Measurements from ENCODE around the gene SRP68.

The SRP68 gene

DNA sequence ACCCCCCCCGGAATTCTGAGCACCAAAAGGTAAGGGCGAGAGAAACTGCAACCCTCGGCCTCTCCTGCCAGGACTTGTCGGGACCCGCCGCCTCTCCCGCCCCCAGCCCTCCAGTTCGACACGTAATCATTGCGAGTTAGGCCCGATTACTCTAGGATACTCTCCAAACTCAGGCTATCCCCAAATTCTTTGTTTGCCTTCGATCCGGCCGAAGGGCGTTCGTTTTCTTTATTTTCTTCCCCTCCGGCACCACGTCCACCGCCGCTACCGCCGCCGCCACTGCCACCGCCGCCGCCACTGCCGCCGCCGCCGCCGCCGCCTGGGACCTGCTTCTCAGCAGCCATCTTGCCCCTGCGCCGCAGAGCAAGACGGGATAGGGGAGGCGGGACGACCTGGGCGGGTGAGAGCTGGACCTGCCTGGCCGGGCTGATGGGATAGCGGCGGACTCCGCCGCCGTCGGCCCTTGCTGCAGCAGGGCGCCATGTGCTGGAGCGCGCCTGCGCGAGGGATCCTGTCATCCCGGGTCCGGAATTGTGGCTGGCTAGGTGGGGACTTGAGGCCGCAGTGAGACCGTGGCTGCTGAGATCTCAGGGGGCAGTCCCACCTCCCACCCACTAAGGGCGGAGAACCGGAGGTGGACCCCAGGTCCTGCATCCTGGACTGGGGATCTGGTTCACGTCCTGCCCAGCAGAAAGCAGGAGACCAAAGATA, at the start of gene SRP68:
Gene SRP68 (minus strand): TSS at position 370 of the 711 bp plus-strand sequence. CDS start 26 bp downstream, at position 344.
- DNase-seq (ENCODE audit: low spot score), result peak; percentile 89

DNA sequence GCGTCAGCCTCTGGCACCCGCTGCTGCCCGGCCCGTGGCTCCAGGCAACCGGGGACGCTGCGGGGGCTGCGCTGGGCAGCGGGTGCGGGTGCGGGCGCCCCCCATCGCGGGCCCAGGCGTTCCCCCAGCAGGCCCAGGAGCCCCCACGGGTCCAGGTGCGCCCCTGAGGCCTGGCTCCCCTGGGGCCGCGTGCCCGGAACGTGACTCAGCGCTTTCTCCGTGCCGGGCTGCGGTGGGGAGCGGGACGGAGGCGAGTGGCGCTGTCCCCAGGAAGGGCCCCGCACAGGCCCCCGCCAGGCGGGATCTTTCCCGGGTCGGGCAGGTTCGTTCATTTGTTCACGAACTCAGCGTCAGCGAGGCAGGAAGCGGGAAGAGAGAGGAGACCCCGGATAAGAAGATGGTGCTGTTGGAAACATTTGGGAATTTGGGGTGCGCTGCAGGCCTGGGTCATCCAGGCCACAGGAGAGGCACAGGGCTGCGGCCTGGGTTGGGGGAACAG, 49.7 kb upstream of the SRP68 start:
- no peak for DNase-seq (ENCODE audit: low spot score)

DNA sequence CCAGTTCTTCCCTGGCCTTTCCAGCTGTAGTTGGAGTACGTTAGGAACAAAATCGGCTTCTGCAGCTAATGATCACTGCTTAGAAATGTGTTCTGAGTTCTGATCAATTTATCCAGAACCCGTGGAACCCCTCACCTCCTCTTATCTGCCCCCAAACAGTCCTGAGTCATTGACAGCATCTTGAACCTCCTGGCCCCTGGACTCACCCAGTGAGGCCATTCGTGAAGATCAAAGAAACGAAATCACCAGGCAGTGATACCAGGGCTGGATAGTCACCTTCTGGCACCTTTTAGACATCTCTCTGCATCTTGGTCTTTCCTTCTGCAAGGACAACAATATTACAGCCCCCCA, 48.3 kb upstream of the SRP68 start:
- no peak for DNase-seq (ENCODE audit: low spot score)

DNA sequence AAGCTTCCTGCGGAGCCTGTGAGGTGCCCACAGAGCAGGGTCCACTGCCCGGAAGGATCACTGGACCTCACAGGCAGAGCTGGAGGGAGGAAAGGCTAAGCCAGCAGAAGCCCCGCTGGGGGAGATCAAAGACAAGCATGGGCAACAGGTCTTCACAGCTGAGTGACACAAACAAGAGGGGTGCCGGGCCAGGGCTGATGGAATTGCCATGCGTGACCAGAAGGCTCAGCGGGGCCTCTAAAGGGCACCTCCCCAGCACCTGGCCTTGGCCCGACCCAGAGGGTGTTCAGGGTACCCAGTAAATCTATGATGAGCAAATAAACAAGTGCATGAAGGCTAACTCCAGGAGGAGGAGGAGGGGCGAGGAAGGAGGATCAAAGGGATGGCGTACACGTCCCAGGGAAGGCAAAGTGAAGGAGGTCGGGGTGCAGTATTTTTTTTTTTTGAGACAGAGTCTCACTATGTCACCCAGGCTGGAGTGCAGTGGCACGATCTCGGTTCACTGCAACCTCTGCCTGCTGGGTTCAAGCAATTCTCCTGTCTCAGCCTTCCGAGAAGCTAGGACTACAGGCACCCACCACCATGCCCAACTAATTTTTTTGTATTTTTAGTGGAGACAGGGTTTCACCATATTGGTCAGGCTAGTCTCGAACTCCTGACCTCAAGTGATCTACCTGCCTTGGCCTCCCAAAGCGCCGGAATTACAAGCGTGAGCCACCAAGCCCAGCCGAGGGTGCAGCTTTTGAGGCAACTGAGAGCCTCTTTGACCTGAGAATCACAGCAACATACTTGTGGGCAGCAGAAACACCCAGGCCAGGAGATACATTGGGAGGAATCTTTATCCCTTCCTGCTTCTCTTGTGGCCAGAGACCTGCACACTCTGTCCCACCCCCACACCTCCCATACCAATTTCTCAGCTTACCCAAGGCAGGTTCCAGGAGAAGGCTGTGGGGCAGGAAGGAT, 47.4 kb upstream of the SRP68 start:
- no peak for DNase-seq (ENCODE audit: low spot score)

DNA sequence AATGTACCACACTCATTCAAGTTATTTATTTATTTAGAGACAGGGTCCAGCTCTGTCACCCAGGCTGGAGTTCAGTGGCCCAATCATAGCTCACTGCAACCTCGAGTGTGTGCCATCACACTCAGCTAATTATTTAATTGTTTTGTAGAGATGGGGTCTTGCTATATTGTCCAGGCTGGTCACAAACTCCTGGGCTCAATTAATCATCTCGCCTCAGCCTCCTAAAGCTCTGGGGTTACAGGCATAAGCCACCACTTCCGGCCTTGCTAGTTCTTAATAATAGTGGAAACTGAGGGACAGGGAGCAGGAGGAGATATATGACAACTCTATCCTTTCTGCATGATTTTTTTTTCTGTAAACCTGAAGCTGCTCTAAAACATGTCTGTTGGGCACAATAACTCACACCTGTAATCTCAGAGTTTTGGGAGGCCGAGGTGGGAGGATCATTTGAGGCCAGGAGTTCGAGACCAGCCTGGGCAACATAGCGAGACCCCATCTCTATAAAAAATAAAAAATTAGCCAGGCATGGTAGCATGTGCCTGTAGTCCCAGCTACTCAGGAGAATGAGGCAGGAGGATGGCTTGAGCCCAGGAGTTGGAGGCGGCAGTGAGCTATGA, 42.9 kb upstream of the SRP68 start:
- no peak for DNase-seq (ENCODE audit: low spot score)

DNA sequence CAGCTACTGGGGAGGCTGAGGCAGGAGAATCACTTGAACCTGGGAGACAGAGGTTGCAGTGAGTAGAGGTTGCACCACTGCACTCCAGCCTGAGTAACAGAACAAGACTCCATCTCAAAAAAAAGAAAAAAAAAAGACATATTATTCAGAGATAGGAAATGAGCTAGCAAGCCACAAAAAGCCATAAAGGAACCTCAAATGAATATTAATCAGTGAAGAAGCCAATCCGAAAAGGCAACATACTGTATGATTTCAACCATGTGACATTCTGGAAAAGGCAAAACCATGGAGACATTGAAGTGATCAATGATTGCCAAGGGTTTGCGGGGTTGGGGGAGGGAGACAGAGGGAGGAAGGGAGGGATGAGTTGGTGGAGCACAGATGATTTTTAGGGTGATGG, 39.6 kb upstream of the SRP68 start:
- no peak for DNase-seq (ENCODE audit: low spot score)

DNA sequence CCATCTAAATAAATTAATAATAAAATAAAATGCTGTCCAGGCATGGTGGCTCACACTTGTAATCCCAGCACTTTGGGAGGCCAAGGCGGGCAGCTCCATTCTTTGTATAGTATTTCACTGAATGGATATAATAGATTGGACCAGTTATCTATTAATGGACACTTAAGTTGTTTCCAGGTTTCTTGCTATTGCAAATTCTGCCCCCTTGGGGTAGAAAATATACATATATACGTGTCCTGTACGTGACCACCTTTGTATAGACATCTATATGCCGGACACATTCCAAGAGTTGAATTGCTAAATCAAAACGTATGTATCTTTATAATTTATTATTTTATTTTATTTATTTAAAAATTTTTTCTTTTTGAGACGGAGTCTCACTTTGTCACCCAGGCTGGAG, 35.2 kb upstream of the SRP68 start:
- peak; percentile 30 for DNase-seq (ENCODE audit: low spot score)

DNA sequence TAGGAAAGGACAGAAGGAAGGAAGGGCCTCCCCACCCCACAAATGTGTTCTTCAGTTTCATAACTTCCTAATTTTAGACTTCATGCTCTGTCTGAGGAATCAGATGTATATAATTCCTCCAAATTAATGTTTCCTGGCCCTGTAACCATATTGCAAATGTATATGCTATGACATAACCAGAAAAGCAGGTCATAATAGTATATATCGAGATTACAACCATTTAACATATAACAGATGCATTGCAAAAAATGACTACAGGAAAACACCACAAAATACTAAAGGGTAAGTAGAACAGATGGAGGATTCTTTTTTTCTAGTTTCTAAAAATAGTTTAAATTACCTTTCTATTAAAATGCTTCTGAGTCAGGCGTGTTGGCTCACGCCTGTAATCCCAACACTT, 34.4 kb upstream of the SRP68 start:
- no peak for DNase-seq (ENCODE audit: low spot score)

DNA sequence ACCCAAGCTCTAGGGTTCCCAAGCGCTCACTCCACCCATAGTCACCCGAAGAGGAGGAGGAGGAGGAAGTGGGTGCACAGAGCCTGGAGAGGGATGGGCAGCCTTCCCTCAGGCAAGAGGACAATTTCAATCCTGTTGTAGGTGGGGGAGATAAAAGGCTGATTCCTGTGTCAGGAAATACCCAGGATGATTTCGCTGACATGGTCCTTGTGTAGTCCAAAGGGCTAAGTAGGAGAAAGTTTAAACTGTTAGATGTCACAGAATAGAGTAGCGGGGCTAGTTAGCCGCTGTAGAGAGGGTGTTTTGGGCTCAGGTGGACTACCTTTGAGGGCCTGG, 32.5 kb upstream of the SRP68 start:
- DNase-seq (ENCODE audit: low spot score), result no peak

DNA sequence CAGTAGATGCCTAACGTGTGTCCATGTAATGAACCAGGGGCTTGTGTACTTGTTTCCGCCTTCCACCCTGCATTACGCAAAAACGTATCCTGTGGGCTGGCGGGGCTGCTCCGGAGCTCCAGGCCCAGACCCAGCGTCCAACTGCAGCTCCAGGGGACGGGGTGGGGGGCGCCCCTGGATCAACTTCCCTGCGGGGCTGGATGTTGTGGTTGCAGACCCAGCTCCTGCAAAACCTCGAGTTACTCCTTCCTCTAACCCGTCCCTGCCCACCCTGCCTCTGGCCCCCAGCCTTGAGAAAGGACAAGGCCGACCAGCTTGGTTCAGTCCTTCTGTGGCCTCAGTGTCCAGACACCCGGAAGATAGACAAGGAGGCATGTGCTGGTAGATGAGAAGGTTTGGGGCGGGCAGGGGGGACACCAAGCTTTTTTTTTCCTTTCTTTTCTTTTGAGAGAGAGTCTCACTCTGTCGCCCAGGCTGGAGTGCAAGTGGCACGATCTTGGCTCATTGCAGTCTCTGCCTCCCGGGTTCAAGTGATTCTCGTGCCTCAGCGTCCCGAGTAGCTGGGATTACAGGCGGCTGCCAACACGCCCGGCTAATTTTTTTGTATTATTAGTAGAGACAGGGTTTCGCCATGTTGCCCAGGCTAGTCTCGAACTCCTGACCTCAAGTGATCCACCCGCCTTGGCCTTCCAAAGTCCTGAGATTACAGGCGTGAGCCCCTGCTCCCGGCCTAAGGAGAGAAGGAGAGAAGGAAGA, 32.0 kb upstream of the SRP68 start:
- no peak for DNase-seq (ENCODE audit: low spot score)

DNA sequence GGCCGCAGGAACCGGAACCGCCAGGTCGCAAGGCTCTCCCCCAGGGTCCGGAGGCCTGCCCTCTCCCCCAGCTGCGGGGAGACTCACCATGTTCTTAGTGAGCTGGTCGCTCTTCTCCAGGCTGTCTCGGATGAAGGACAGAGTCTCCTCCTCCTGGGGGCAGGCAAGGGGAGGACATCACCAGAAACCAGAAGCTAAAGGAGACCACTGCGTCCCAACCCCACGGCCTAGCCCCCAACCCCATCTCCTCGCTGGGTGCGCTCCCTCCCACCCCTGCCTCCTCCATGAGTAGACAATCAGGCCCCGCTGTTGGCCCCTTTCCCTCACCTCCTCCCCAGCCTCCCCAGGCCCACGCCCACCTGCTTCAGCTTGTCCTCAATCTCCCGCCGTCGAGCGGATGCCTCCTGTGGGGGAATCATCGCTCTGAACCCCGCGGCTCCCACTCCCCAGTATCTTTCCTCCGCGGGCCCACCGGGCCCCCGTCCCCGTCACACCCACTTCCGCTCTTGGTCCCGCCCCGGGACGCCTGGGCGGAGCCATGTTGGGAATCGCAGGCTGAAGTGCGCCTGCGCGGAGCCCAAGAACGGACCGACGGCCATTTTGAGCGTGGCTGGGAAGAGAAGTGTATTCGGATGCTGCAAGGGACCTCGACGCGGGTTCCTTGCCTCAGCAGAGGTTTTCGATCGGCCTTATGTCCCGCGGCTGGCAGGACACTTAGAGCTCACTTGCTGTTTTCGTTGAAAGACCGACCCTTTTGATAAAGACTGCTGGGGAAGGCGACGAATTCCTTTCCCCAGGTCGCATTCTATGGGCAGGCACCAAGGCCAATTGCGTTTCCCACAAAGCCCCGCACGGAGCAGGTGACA, 31.2 kb upstream of the SRP68 start, which contains the start of gene EXOC7:
Gene EXOC7 (minus strand): TSS at position 514 of the 866 bp plus-strand sequence. CDS start 95 bp downstream, at position 419.
- DNase-seq (ENCODE audit: low spot score), result peak; percentile 94

DNA sequence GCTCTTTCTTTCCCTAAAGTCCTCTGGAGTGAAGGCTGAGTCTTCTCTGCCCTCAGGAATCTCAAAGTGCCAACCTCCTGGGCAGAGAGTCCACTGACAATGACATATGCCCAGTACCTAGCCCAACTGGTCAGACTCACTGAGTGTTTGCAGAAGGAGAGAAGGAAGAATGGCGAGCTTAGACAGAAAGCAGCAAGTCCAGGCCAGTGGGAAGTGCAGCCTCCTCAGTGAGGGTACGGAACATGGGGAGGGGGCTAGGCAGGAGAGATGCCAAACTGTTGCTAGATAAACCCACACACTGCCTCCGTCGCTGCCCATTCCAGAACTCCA, 30.6 kb upstream of the SRP68 start:
- DNase-seq (ENCODE audit: low spot score), result no peak

DNA sequence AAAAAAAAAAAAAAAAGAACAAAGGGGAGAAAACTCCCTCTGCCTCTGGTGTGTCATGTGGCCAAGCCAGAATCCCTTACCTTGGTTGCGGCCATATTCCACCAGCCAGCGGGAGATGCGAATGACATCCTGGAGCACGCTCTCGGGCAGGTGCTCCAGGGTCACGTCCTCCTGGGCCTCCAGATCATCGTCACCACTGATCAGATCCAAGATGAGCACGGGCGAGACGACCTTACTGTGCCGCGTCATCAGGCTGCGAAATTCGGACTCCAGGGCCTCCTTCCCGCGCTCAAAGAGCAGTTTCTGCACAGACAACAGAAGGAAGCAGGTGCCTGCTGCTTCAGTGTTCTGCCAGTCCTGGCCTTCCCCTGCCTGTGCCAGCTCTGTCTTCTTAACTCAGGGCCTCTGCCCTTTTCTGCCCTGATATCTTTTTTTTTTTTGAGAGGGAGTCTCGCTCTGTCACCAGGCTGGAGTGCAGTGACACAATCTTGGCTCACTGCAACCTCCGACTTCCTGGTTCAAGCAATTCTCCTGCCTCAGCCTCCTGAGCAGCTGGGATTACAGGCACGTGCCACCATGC, 25.5 kb upstream of the SRP68 start:
- no peak for DNase-seq (ENCODE audit: low spot score)

DNA sequence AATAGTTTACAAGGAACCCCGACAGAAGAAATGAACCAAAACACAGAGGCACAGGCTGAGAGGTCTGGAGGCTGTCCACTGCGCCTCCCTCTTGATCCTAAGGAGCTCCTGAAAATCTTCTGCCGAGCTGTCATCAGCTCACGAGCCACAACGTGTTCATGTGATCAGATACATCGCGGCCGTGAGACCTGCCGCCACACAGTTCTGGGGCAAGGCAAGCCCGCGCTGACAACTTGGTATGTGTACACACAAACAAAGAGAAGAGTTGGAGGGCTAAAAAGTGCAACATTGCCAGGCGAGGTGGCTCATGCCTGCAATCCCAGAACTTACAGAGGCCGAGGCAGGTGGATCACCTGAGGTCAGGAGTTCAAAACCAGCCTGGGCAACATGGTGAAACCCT, 23.6 kb upstream of the SRP68 start:
- DNase-seq (ENCODE audit: low spot score), result no peak

DNA sequence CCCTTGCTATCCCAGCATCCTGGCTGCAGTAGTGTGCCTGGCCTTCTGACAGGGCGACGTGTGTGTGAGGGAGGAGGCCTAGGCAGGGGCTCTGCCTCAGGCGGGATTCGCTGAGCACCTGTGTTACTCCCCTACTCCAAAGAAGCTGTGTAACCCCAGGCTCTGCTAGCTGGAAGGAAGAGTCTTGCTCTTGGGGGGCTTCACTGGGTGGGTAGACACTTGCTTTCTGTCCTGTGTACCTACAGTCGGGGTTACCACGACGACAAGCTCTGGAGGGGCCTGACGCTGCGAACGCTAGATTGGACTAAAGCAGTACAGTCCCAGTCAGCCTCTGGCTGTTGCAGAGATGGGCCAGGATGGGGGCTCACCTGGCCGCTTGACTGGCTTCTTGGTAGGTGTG, 21.7 kb upstream of the SRP68 start:
- DNase-seq (ENCODE audit: low spot score), result no peak

DNA sequence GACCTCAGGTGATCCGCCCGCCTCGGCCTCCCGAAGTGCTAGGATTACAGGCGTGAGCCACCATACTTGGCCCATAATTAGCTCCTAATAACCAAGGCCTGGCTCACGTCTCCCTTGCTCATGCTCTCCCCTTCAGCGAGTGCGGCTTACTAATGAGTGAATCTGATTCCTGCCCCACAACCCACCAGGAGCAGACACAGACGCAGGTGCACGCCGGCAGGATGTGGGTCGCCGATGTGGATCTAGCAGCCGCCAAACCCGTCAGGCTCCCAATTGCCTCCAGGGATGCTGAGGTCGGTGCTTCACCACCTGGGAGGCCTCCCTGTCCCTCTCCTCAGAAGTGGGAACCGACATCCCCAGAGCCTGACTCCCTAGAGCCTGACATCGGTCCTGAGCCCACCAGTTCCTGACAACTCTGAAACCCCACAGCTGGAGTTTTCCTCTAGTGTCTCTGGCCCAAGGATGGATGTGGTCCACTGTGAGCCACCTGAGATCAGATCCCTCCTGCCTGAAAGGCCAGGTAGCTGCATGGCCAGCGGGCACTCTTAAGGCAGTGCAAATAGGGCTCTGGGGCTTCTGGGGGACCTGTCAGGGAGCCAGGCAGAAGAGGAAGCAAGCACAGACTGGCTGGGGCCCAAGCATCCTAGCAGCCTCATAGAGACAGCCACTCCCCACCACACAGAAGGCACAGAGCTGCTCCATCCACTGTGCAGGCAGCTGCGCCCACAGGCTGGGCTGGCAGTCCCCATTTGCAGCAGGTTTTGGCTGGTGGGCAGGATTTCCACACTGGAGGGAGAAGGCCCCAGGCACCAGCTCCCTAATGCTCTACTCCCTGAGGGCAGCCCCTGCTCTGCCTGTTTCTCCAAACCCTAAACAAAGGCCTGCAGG, 20.5 kb upstream of the SRP68 start:
- DNase-seq (ENCODE audit: low spot score), result no peak

DNA sequence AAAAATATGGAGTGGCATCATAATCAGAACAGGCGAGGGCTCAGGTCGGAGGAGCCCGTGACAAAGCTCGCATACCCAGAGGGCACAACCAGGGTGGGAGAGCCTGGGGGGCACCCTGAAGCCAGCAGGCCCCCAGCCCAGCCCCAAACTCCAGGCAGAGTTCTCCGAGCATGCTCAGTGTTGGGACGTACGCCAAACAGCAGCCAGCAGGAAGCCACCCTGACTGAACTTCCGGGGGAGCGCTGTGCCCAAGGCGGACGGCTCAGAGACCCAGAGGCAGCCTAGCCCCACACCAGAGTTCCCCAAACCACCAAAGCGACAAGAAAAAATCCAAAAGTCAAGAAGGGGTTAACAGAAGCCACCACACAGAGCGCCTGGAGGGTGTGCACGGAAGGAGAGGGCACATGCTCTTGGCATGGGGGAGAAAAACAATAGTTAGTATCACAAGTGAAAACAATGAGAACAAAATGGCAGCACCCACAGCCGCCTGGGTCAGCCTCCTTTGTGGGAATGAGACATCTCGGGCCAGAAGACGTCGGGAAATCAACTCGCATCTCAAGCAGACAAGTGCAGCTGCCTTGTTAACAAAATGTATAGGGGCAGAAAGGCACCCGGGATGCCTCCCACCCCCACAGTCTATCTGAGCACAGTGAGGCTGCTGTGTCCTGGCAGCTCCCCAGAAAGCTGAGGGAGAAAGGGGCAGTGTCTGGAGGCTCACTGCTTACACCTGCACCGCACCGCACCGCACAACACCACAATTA, 19.4 kb upstream of the SRP68 start:
- DNase-seq (ENCODE audit: low spot score), result no peak

DNA sequence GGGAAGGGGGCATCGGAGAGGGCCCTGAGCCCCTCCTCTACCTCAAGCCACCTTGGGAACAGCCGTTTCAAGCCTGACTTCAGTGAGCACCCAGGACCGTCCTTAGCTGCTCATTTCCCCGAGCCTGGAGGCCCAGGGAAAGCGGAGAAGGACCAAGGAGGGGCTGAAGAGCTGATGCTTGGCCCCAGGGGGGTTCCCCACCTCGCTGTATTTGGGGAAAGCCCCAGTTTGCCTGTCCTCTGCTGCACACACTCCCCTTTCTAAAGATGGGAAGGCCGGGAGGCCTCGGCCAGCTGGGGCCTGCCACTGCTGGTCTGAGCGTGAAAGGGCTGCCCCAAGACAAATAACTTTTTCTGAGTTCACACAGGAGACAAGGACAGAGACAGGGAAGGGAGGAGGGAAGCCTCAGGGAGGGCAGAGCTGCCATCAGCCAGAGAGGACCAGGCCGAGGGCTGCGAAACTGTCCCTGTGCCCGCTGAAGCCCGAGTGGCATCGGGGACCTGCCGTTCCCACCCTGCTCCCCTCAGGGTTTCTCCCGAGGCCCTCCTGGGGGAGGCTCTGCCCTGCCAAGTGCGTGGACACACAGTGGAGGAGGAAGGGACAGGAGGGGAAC, 18.3 kb upstream of the SRP68 start:
- DNase-seq (ENCODE audit: low spot score), result no peak
